H9 (cell line): ENCODE results near the gene MYOF. TPM values are rescaled to one million over a fixed set of nuclear protein-coding genes. Genes with fewer than 3 reads are reported as not detected.

Experiments
- DNase-seq: peaks from one replicate; pipeline ENCODE4 v3.0.0-alpha.2; 2017
- H2AFZ ChIP-seq: one replicate; pipeline ENCODE4 v1.6.1; 2013; ENCODE audit warnings: mild to moderate bottlenecking, low read length, control low read depth, moderate library complexity
- H2AK5ac ChIP-seq: 2 replicates; pipeline ENCODE4 v1.6.1; 2013; ENCODE audit warnings: low read length, control low read depth, mixed read lengths; ENCODE audit not compliant: insufficient read length
- H2BK120ac ChIP-seq: one replicate; pipeline ENCODE4 v1.6.1; 2013; ENCODE audit warnings: low read depth, mild to moderate bottlenecking, low read length, control low read depth, inconsistent platforms; ENCODE audit not compliant: poor library complexity, severe bottlenecking
- H2BK12ac ChIP-seq: 2 replicates; pipeline ENCODE4 v1.6.1; 2013; ENCODE audit warnings: low read length, control low read depth, mixed read lengths, low read depth; ENCODE audit not compliant: insufficient read length
- H2BK15ac ChIP-seq: 2 replicates; pipeline ENCODE4 v1.6.1; 2013; ENCODE audit warnings: low read depth, low read length, control low read depth
- H2BK20ac ChIP-seq: one replicate; pipeline ENCODE4 v1.6.1; 2013; ENCODE audit warnings: low read depth, mild to moderate bottlenecking, low read length, control low read depth, inconsistent platforms; ENCODE audit not compliant: poor library complexity, severe bottlenecking
- H2BK5ac ChIP-seq: 2 replicates; pipeline ENCODE4 v1.6.1; 2013; ENCODE audit warnings: low read length, control low read depth, mixed read lengths; ENCODE audit not compliant: insufficient read length
- H3K14ac ChIP-seq: 2 replicates; pipeline ENCODE4 v1.6.1; 2013; ENCODE audit warnings: low read length, control low read depth; ENCODE audit not compliant: insufficient read depth
- H3K18ac ChIP-seq: 2 replicates; pipeline ENCODE4 v1.6.1; 2013; ENCODE audit warnings: low read depth, mild to moderate bottlenecking, mixed read lengths, low read length, control low read depth; ENCODE audit not compliant: insufficient read length
- H3K23ac ChIP-seq: 2 replicates; pipeline ENCODE4 v1.6.1; 2013; ENCODE audit warnings: low read length, control low read depth, mixed read lengths, low read depth; ENCODE audit not compliant: insufficient read length
- H3K23me2 ChIP-seq: 2 replicates; pipeline ENCODE4 v1.6.1; 2013; ENCODE audit warnings: low read depth, mild to moderate bottlenecking, mixed read lengths, low read length, control low read depth; ENCODE audit not compliant: insufficient read length, poor library complexity, severe bottlenecking
- H3K27ac ChIP-seq: 2 replicates; pipeline ENCODE4 v1.5.1; 2013; ENCODE audit warnings: low read length, control low read depth, mixed read lengths, low read depth; ENCODE audit not compliant: insufficient read length
- H3K27me3 ChIP-seq: 2 replicates; pipeline ENCODE4 v1.6.1; 2013; ENCODE audit warnings: low read length, control low read depth, inconsistent platforms; ENCODE audit not compliant: insufficient read depth
- H3K4ac ChIP-seq: 2 replicates; pipeline ENCODE4 v1.6.1; 2013; ENCODE audit warnings: low read depth, mild to moderate bottlenecking, control low read depth, inconsistent platforms, low read length, moderate library complexity
- H3K4me1 ChIP-seq: 2 replicates; pipeline ENCODE4 v1.6.1; 2013; ENCODE audit warnings: low read length, control low read depth, inconsistent platforms; ENCODE audit not compliant: insufficient read depth
- H3K4me2 ChIP-seq: 2 replicates; pipeline ENCODE4 v1.6.1; 2013; ENCODE audit warnings: low read length, control low read depth, mixed read lengths; ENCODE audit not compliant: insufficient read length, insufficient read depth
- H3K56ac ChIP-seq: 2 replicates; pipeline ENCODE4 v1.6.1; 2013; ENCODE audit warnings: low read depth, mild to moderate bottlenecking, mixed read lengths, low read length, control low read depth; ENCODE audit not compliant: insufficient read length
- H3K79me1 ChIP-seq: 2 replicates; pipeline ENCODE4 v1.6.1; 2013; ENCODE audit warnings: low read depth, mild to moderate bottlenecking, moderate library complexity, low read length, control low read depth, inconsistent platforms; ENCODE audit not compliant: insufficient read depth, poor library complexity, severe bottlenecking
- H3K79me2 ChIP-seq: 2 replicates; pipeline ENCODE4 v1.6.1; 2013; ENCODE audit warnings: low read length, control low read depth, inconsistent platforms; ENCODE audit not compliant: insufficient read depth
- H3K9ac ChIP-seq: 2 replicates; pipeline ENCODE4 v1.6.1; 2013; ENCODE audit warnings: low read length, control low read depth, mixed read lengths; ENCODE audit not compliant: insufficient read length; ENCODE audit errors: extremely low read depth
- H3K9me3 ChIP-seq: one replicate; pipeline ENCODE4 v1.6.1; 2013; ENCODE audit warnings: low read depth, low read length, inconsistent platforms; ENCODE audit not compliant: control insufficient read depth
- H3T11ph ChIP-seq: one replicate; pipeline ENCODE4 v1.6.1; 2013; ENCODE audit warnings: mild to moderate bottlenecking, low read length, control low read depth, inconsistent platforms
- H4K20me1 ChIP-seq: one replicate; pipeline ENCODE4 v1.6.1; 2013; ENCODE audit not compliant: control insufficient read depth, insufficient read length, insufficient read depth
- H4K5ac ChIP-seq: 2 replicates; pipeline ENCODE4 v1.6.1; 2013; ENCODE audit warnings: low read depth, mild to moderate bottlenecking, mixed read lengths, low read length, control low read depth; ENCODE audit not compliant: insufficient read length
- H4K8ac ChIP-seq: replicated peaks from 2 replicates; pipeline ENCODE4 v1.6.1; 2013; ENCODE audit warnings: low read length, control low read depth, mixed read lengths, low read depth; ENCODE audit not compliant: insufficient read length
- H4K91ac ChIP-seq: 2 replicates; pipeline ENCODE4 v1.6.1; 2013; ENCODE audit warnings: low read depth, mild to moderate bottlenecking, moderate library complexity, mixed read lengths, low read length, control low read depth; ENCODE audit not compliant: insufficient read length
- H3K27ac Mint-ChIP-seq, 3 experiments: 2 replicates in 2 of 3; 3 replicates in 1 of 3; pipeline ENCODE4 v1.8.0; 2020 to 2021; ENCODE audit warnings: mixed read lengths in 3 of 3, mild to moderate bottlenecking in 1 of 3, moderate library complexity in 1 of 3
- H3K27me3 Mint-ChIP-seq: 2 replicates; pipeline ENCODE4 v1.8.0; 2021; ENCODE audit warnings: low read depth, mild to moderate bottlenecking, moderate library complexity, mixed read lengths
- H3K36me3 Mint-ChIP-seq, 3 experiments: 2 replicates in 2 of 3; 3 replicates in 1 of 3; pipeline ENCODE4 v1.8.0; 2020 to 2021; ENCODE audit warnings: low read depth in 3 of 3, mixed read lengths in 3 of 3; ENCODE audit not compliant: insufficient read depth in 1 of 3
- H3K4me1 Mint-ChIP-seq, 2 experiments: 2 replicates each; pipeline ENCODE4 v1.8.0; 2020; ENCODE audit warnings: mixed read lengths in 2 of 2
- H3K4me3 Mint-ChIP-seq, 2 experiments: 2 replicates in 1 of 2; 3 replicates in 1 of 2; pipeline ENCODE4 v1.8.0; 2020 to 2021; ENCODE audit warnings: mild to moderate bottlenecking in 2 of 2, mixed read lengths in 2 of 2, moderate library complexity in 1 of 2
- H3K9me3 Mint-ChIP-seq, 2 experiments: 2 replicates in 1 of 2; 3 replicates in 1 of 2; pipeline ENCODE4 v1.8.0; 2020; ENCODE audit warnings: mild to moderate bottlenecking in 2 of 2, mixed read lengths in 2 of 2, moderate library complexity in 1 of 2
- WGBS: extraction: QIAGEN DNeasy Blood & Tissue Kit; methylation state at CpG from one replicate; pipeline ENCODE4 v1.1.7; 2013; ENCODE audit warnings: missing lambda C conversion rate, low lambda C conversion rate, mixed read lengths; ENCODE audit not compliant: insufficient read length; ENCODE audit errors: extremely low coverage; 5-methylcytosine and 5-hydroxymethylcytosine counted together
- total RNA-seq: library from RNA; stranded (reverse); gene quantifications from 2 replicates; pipeline ENCODE4 v1.2.1, GENCODE V29; 2021
- TF ChIP-seq, protein P1 (sequence below): fragments of 200-600 bp; sonication (generic); conservative IDR thresholded peaks from 3 replicates; pipeline ENCODE4 v1.8.0; 2021; ENCODE audit warnings: antibody characterized with exemption, mild to moderate bottlenecking

The MYOF gene
- total RNA-seq, 1 experiment from 2014 or later, result 2.8 TPM

- Histone ChIP-seq H3K4ac (no peak overlapping the region), H4K8ac (no peak overlapping the region), H3T11ph (no peak overlapping the region), H3K27ac (no peak overlapping the region), H2BK12ac (no peak overlapping the region), H3K9me3 (no peaks in the 10 kb centered on the region), H2AFZ (no peak overlapping the region), H2BK5ac (no peak overlapping the region), H2BK15ac (no peak overlapping the region), H4K5ac (no peak overlapping the region), H3K4me1 (no peaks in the 10 kb centered on the region), H3K4me2 (no peak overlapping the region), H3K23me2 (no peaks in the 10 kb centered on the region), H4K20me1 (no peaks in the 10 kb centered on the region), H3K9ac (no peak overlapping the region), H3K14ac (no peak overlapping the region), H3K18ac (no peak overlapping the region), H3K56ac (no peak overlapping the region), H2BK120ac (no peak overlapping the region), H3K79me1 (no peaks in the 10 kb centered on the region), H3K23ac (no peak overlapping the region), H2AK5ac (no peak overlapping the region), H2BK20ac (no peak overlapping the region), H4K91ac (no peak overlapping the region), H3K27me3 (no peaks in the 10 kb centered on the region), H3K79me2 (no peaks in the 10 kb centered on the region)
- Mint-ChIP-seq H3K9me3 (no peaks in the 10 kb centered on the region; a peak in 1 of 5 replicates), H3K36me3 (peaks cover 0 to 6% (median 6%) of the 10 kb centered on the region in 3 experiments; a peak in 3 of 7 replicates), H3K4me3 (no peak overlapping the region), H3K27ac (peak overlapping the region in 1 of 3 experiments; percentile 48; a peak in 1 of 7 replicates), H3K27me3 (no peaks in the 10 kb centered on the region; the same call in 1 of the 2 replicates), H3K4me1 (peaks cover 16 to 22% of the 10 kb centered on the region in 2 experiments)
- no CpG with 5 or more reads among the region's 3 CpGs for WGBS
- TF ChIP-seq, protein P1, sequence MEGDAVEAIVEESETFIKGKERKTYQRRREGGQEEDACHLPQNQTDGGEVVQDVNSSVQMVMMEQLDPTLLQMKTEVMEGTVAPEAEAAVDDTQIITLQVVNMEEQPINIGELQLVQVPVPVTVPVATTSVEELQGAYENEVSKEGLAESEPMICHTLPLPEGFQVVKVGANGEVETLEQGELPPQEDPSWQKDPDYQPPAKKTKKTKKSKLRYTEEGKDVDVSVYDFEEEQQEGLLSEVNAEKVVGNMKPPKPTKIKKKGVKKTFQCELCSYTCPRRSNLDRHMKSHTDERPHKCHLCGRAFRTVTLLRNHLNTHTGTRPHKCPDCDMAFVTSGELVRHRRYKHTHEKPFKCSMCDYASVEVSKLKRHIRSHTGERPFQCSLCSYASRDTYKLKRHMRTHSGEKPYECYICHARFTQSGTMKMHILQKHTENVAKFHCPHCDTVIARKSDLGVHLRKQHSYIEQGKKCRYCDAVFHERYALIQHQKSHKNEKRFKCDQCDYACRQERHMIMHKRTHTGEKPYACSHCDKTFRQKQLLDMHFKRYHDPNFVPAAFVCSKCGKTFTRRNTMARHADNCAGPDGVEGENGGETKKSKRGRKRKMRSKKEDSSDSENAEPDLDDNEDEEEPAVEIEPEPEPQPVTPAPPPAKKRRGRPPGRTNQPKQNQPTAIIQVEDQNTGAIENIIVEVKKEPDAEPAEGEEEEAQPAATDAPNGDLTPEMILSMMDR, result no peak
- no peak for DNase-seq
Observed at GRCh38 chr10:93330824-93331223, 151.3 kb downstream of the MYOF start.
